Subcutaneous adipose tissue (tissue), 4 donors: ENCODE measurements around the gene ATG4B. TPM values are rescaled to one million over a fixed set of nuclear protein-coding genes. Genes with fewer than 3 reads are reported as not detected.

ENCODE experiments used
- total RNA-seq, 4 donors: library from RNA; depleted of rRNA; stranded (reverse); fragments of >200 nt; gene quantifications; one replicate each; pipeline ENCODE4 v1.1.0, GENCODE V29; 2016
- TF ChIP-seq, protein P1 (sequence below): fragments of 450-650 bp; IDR thresholded peaks from one replicate; pipeline ENCODE4 v1.5.1; 2016; ENCODE audit warnings: low read depth, mild to moderate bottlenecking, control low read depth, antibody characterized with exemption, moderate library complexity

Gene ATG4B
- total RNA-seq, 4 donors from 2014 or later: 32.3 to 103 (median 47.7) TPM

GRCh38 chr2:241665731-241666440, 28.4 kb downstream of the ATG4B start:
- TF ChIP-seq, protein P1, sequence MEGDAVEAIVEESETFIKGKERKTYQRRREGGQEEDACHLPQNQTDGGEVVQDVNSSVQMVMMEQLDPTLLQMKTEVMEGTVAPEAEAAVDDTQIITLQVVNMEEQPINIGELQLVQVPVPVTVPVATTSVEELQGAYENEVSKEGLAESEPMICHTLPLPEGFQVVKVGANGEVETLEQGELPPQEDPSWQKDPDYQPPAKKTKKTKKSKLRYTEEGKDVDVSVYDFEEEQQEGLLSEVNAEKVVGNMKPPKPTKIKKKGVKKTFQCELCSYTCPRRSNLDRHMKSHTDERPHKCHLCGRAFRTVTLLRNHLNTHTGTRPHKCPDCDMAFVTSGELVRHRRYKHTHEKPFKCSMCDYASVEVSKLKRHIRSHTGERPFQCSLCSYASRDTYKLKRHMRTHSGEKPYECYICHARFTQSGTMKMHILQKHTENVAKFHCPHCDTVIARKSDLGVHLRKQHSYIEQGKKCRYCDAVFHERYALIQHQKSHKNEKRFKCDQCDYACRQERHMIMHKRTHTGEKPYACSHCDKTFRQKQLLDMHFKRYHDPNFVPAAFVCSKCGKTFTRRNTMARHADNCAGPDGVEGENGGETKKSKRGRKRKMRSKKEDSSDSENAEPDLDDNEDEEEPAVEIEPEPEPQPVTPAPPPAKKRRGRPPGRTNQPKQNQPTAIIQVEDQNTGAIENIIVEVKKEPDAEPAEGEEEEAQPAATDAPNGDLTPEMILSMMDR: no peak

- TF ChIP-seq, protein P1: no peak
Observed at GRCh38 chr2:241666627-241667400, 29.3 kb downstream of the ATG4B start.

DNA sequence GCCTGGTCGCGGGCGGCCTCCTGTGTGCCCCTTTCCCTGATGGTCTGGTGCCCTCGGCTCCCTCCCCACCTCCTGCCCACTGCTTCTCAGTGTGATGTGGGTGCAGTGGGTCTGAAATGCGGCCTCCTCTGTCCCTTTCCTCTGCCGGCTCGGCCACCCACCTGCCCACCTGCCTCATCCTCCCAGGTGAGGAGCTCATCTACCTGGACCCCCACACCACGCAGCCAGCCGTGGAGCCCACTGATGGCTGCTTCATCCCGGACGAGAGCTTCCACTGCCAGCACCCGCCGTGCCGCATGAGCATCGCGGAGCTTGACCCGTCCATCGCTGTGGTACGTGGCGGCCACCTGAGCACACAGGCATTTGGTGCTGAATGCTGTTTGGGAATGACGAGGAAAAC, 30.9 kb downstream of the ATG4B start:
- TF ChIP-seq, protein P1: no peak

DNA sequence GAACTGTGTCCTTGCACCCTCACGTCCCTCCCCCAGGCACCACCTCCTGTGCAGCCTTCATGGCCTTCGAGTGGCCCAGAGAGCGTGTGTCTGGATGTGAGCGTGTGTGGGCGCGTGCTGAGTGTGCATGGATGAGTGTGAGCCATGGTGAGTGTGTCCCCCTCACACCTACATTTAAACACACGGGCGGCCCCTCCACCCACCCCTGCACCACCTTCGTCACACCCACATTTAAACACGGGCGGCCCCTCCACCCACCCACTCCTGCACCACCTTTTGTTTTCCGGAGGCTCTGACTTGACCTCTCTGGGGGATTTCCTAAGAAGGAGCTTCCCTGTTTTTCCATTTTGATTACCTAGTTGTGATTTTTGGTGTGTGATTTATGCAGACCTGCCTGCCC, 31.3 kb downstream of the ATG4B start:
- TF ChIP-seq, protein P1: no peak

- TF ChIP-seq, protein P1: no peak
Observed at GRCh38 chr2:241670333-241671110, 33.0 kb downstream of the ATG4B start.

DNA sequence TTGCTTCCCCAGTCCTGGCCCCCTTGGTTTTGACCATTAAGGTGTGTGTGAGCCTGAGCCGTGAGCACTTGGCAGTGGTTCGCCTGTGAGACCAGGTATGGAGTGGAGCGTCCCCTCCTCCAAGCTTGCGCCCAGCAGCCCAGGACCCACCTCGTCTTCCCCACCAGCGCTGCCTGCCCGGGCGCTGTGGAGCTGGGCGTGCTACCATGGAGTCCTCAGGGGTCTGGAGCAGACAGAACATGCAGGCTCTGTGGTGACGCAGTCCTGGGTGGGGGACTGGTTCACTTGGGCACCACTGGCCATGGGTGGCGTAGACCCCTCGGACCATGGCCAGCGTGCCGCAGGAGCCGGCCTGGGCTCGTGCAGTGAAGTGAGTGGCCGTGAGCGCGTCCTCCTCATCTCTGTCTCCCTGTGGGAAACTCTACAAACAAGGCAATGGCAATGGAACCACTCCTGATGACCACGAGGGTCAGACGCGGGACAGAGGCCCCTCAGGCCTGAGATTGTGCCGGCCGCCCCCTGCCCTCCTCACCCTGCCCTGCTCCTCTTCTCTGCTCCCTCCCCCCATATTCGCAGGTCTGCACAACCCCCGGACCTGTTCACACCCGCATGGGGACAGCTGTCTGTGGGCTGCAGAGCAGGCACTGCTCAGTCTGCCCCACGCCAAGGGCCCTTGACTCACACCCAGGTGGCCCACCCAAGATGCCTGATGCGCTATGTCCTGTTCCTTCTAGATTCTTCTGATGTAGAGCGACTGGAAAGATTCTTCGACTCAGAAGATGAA, 34.2 kb downstream of the ATG4B start:
- TF ChIP-seq, protein P1: no peak
